Measurements from ENCODE around the gene MPRIP. TPM values are rescaled to one million over a fixed set of nuclear protein-coding genes. Genes with fewer than 3 reads are reported as not detected.
A peak's percentile ranks its signal among the peaks of the same experiment; 100 is the strongest.

MPRIP gene
- total RNA-seq, 1 experiment from 2014 or later = 1,274 TPM

DNA sequence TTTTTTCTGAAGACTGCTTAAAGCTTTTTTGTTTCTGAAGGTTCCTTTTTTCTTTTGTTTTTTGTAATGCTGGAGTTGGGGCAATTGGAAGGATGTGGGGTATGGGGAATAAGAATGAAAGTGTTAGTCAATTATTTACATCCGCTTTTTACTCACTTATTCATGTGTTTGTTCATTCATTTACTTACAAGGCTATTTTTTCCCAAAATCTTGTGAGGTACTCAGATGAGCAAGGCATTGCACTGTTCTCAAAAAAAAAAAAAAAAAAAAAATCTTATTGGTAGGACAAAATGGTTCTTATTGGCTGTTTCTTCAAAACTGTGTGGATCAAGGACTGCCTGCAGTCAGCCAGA, 108.2 kb downstream of the MPRIP start:
- ATAC-seq (no peak), DNase-seq (no peak)
- H3K9ac ChIP-seq (ENCODE audit: low read length) = peak overlapping the region; percentile 60
- intact Hi-C loops (cut with micrococcal nuclease) = loop anchor here (2.0 to 10.0 kb wide), 2 partner anchors 86 to 146 kb away; partner anchors contain the start of gene FLCN
- no TSS peak for BruUV-seq (replicated peaks)
- H3K4me3 ChIP-seq (ENCODE audit: low read length) = no peak overlapping the region
- H4K20me1 ChIP-seq (ENCODE audit: low read length) = no peaks in the 10 kb centered on the region
- no peak overlapping the region for H2AFZ ChIP-seq (ENCODE audit: low read length)
- peaks cover 29% of the 10 kb centered on the region for H3F3A ChIP-seq (ENCODE audit: low read length, unreplicated experiment)
- H3K27ac ChIP-seq (ENCODE audit: low read length) = peak overlapping the region; percentile 97
- peaks cover 78% of the 10 kb centered on the region for H3K4me1 ChIP-seq (ENCODE audit: insufficient read depth, low read length)
- H3K36me3 ChIP-seq (ENCODE audit: low read depth, low read length) = peaks cover 85% of the 10 kb centered on the region
- no peaks in the 10 kb centered on the region for H3K9me2 ChIP-seq (replicated peaks; ENCODE audit: low read length)
- H3K9me3 ChIP-seq (ENCODE audit: low read length) = no peaks in the 10 kb centered on the region
- POLR2A ChIA-PET (ENCODE audit: unreplicated experiment) = no interaction called here
- H3K27me3 ChIP-seq (ENCODE audit: low read length) = no peaks in the 10 kb centered on the region
- peaks cover 41% of the 10 kb centered on the region for H3K79me2 ChIP-seq (ENCODE audit: low read length)
- CTCF ChIA-PET = no interaction called here
- TF ChIP-seq EZH2phosphoT487 (IDR thresholded peaks at IDR 0.05; ENCODE audit: borderline replicate concordance, low read length) (no peak), CTCF (conservative IDR thresholded peaks at IDR 0.05; ENCODE audit: low read depth, low read length) (no peak), EZH2 (IDR thresholded peaks at IDR 0.05; ENCODE audit: low read length, unreplicated experiment) (no peak)
- H3K4me2 ChIP-seq (ENCODE audit: low read length) = peak overlapping the region; percentile 18; the same call in 1 of the 2 replicates

DNA sequence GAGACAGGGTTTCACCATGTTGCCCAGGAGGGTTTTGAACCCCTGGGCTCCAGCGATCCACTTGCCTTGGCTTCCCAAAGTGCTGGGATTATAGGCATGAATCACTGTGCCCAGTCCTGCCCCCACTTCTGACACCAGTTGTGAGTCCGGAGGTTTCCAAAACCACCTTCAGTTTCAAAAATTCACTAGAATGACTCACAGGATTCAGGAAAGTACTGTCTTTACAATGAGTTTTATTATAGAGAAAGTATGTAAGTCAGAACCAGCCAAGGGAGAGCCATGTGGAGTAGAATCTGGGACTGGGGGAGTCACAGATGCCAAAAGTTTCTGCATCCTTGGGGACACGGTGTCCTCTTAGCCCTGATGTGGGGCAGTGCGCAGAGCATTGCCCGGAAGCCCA, 108.8 kb downstream of the MPRIP start:
- Histone ChIP-seq H3K4me2 (ENCODE audit: low read length) (peak overlapping the region; percentile 65), H2AFZ (ENCODE audit: low read length) (no peak overlapping the region), H3K27me3 (ENCODE audit: low read length) (no peaks in the 10 kb centered on the region), H3K9me2 (replicated peaks; ENCODE audit: low read length) (no peaks in the 10 kb centered on the region), H3K9ac (ENCODE audit: low read length) (peak overlapping the region; percentile 80), H3K4me3 (ENCODE audit: low read length) (no peak overlapping the region; the same call in 1 of the 2 replicates), H3F3A (ENCODE audit: low read length, unreplicated experiment) (peaks cover 35% of the 10 kb centered on the region), H4K20me1 (ENCODE audit: low read length) (no peaks in the 10 kb centered on the region), H3K79me2 (ENCODE audit: low read length) (peaks cover 46% of the 10 kb centered on the region), H3K27ac (ENCODE audit: low read length) (peak overlapping the region; percentile 97), H3K9me3 (ENCODE audit: low read length) (no peaks in the 10 kb centered on the region), H3K36me3 (ENCODE audit: low read depth, low read length) (peaks cover 85% of the 10 kb centered on the region), H3K4me1 (ENCODE audit: insufficient read depth, low read length) (peaks cover 85% of the 10 kb centered on the region)
- ChIA-PET CTCF (no interaction called here), POLR2A (ENCODE audit: unreplicated experiment) (no interaction called here)
- TF ChIP-seq EZH2 (IDR thresholded peaks at IDR 0.05; ENCODE audit: low read length, unreplicated experiment) = no peak
- TF ChIP-seq CTCF (conservative IDR thresholded peaks at IDR 0.05; ENCODE audit: low read depth, low read length) = no peak
- no peak for TF ChIP-seq EZH2phosphoT487 (IDR thresholded peaks at IDR 0.05; ENCODE audit: borderline replicate concordance, low read length)
- intact Hi-C loops (cut with micrococcal nuclease) = loop anchor here (2.0 to 10.0 kb wide), 2 partner anchors 86 to 146 kb away; partner anchors contain the start of gene FLCN
- DNase-seq (peak; percentile 97), ATAC-seq (peak; percentile 52)
- no TSS peak for BruUV-seq (replicated peaks)

- Histone ChIP-seq H3K4me3 (ENCODE audit: low read length) (no peak overlapping the region; the same call in 1 of the 2 replicates), H3K79me2 (ENCODE audit: low read length) (peaks cover 51% of the 10 kb centered on the region), H3K4me2 (ENCODE audit: low read length) (peak overlapping the region; percentile 65), H3K4me1 (ENCODE audit: insufficient read depth, low read length) (peaks cover 89% of the 10 kb centered on the region), H3K27me3 (ENCODE audit: low read length) (no peaks in the 10 kb centered on the region), H3K9me2 (replicated peaks; ENCODE audit: low read length) (no peaks in the 10 kb centered on the region), H3K36me3 (ENCODE audit: low read depth, low read length) (peaks cover 85% of the 10 kb centered on the region), H4K20me1 (ENCODE audit: low read length) (no peaks in the 10 kb centered on the region), H3K9me3 (ENCODE audit: low read length) (no peaks in the 10 kb centered on the region), H3F3A (ENCODE audit: low read length, unreplicated experiment) (peaks cover 36% of the 10 kb centered on the region), H3K27ac (ENCODE audit: low read length) (peak overlapping the region; percentile 97), H2AFZ (ENCODE audit: low read length) (no peak overlapping the region), H3K9ac (ENCODE audit: low read length) (peak overlapping the region; percentile 80)
- DNase-seq = peak; percentile 66
- POLR2A ChIA-PET (ENCODE audit: unreplicated experiment) = no interaction called here
- peak; percentile 10 for ATAC-seq
- TF ChIP-seq EZH2 (IDR thresholded peaks at IDR 0.05; ENCODE audit: low read length, unreplicated experiment) = no peak
- TF ChIP-seq EZH2phosphoT487 (IDR thresholded peaks at IDR 0.05; ENCODE audit: borderline replicate concordance, low read length) = no peak
- no peak for TF ChIP-seq CTCF (conservative IDR thresholded peaks at IDR 0.05; ENCODE audit: low read depth, low read length)
- TSS peak; percentile 87 for BruUV-seq (replicated peaks)
- intact Hi-C loops (cut with micrococcal nuclease) = loop anchor here (2.0 to 10.0 kb wide), 2 partner anchors 85 to 147 kb away; partner anchors contain the start of gene FLCN
- CTCF ChIA-PET = no interaction called here
Measured at GRCh38 chr17:17151541-17151940, 109.3 kb downstream of the MPRIP start.
